GM19043 (cell line): Measurements from ENCODE around the gene PGP.

Experiments used
- ATAC-seq: cut with Tn5 transposase; IDR thresholded peaks from one replicate; pipeline ENCODE4 v1.9.1; 2021; ENCODE audit warnings: low read depth; ENCODE audit not compliant: unreplicated experiment

The PGP gene

GRCh38 chr16:2170587-2171435 is 43.8 kb downstream of the PGP start:
- ATAC-seq: no peak

- ATAC-seq: no peak
Measured at GRCh38 chr16:2170080-2170479, 44.6 kb downstream of the PGP start.

GRCh38 chr16:2167068-2167638 is 47.5 kb downstream of the PGP start:
- no peak for ATAC-seq

GRCh38 chr16:2166263-2167067 is 48.2 kb downstream of the PGP start:
- no peak for ATAC-seq

- ATAC-seq: no peak
Measured at GRCh38 chr16:2165861-2166260, 48.8 kb downstream of the PGP start.

- ATAC-seq: no peak
Measured at GRCh38 chr16:2163211-2163881, 51.3 kb downstream of the PGP start.

- ATAC-seq: no peak
Measured at GRCh38 chr16:2162676-2163118, 51.9 kb downstream of the PGP start.

GRCh38 chr16:2161911-2162310 is 52.7 kb downstream of the PGP start:
- ATAC-seq: no peak
